Effector CD4-positive, alpha-beta T cell (primary cell): ENCODE data around the gene IGFBP2. TPM values are rescaled to one million over a fixed set of nuclear protein-coding genes. Genes with fewer than 3 reads are reported as not detected.
"Not testable (repeated sequence)": the region's sequence is repeated elsewhere in the genome, so short reads cannot be mapped to it uniquely, and the experiment has no call there.

Experiments
- DNase-seq: peaks from one replicate; pipeline ENCODE4 v3.0.0-alpha.2; 2020
- total RNA-seq: gene quantifications from one replicate; lab custom pipeline; 2026; lab: John Stamatoyannopoulos, UW

Gene IGFBP2
- total RNA-seq: not detected

GRCh38 chr2:216632952-216633615 lies at the start of gene IGFBP2:
IGFBP2 (plus strand) TSS chr2:216633420; CDS start chr2:216633524, 104 bp downstream.
- no peak for DNase-seq

GRCh38 chr2:216583606-216584005 lies 49.6 kb upstream of the IGFBP2 start:
- DNase-seq: no peak

- DNase-seq: no peak
These were observed 49.1 kb upstream of the IGFBP2 start for GRCh38 chr2:216584112-216584511.

- no peak for DNase-seq
These were observed 47.8 kb upstream of the IGFBP2 start for GRCh38 chr2:216585441-216585840.

GRCh38 chr2:216588861-216589710 lies 44.1 kb upstream of the IGFBP2 start:
- DNase-seq: no peak

- DNase-seq: no peak
These were observed 43.4 kb upstream of the IGFBP2 start for GRCh38 chr2:216589791-216590190.

- DNase-seq: no peak
These were observed 42.4 kb upstream of the IGFBP2 start for GRCh38 chr2:216590780-216591179.

- DNase-seq: no peak
These were observed 41.7 kb upstream of the IGFBP2 start for GRCh38 chr2:216591480-216591879.

- DNase-seq: no peak
These were observed 39.1 kb upstream of the IGFBP2 start for GRCh38 chr2:216594081-216594480.

- DNase-seq: no peak
These were observed 36.8 kb upstream of the IGFBP2 start for GRCh38 chr2:216596236-216596979.

- no peak for DNase-seq
These were observed 36.2 kb upstream of the IGFBP2 start for GRCh38 chr2:216596980-216597509.

- DNase-seq: not testable (repeated sequence)
These were observed 35.4 kb upstream of the IGFBP2 start for GRCh38 chr2:216597825-216598224.

- no peak for DNase-seq
These were observed 31.4 kb upstream of the IGFBP2 start for GRCh38 chr2:216601632-216602409.

- no peak for DNase-seq
These were observed 30.0 kb upstream of the IGFBP2 start for GRCh38 chr2:216603010-216603883.

GRCh38 chr2:216603884-216604245 lies 29.4 kb upstream of the IGFBP2 start:
- DNase-seq: no peak

- no peak for DNase-seq
These were observed 28.8 kb upstream of the IGFBP2 start for GRCh38 chr2:216604458-216604857.

- DNase-seq: no peak
These were observed 26.5 kb upstream of the IGFBP2 start for GRCh38 chr2:216606551-216607276.

GRCh38 chr2:216607277-216607560 lies 26.0 kb upstream of the IGFBP2 start:
- DNase-seq: no peak

- DNase-seq: no peak
These were observed 24.7 kb upstream of the IGFBP2 start for GRCh38 chr2:216608525-216608924.

GRCh38 chr2:216615298-216616082 lies 17.7 kb upstream of the IGFBP2 start:
- DNase-seq: no peak
